NT2/D1 (cell line): ENCODE measurements around the gene MTHFD2.

ENCODE experiments used
- SUZ12 ChIP-seq: IDR thresholded peaks from 2 replicates; pipeline ENCODE4 v1.6.1; 2011; ENCODE audit not compliant: insufficient read length, insufficient read depth; ENCODE audit errors: extremely low read depth
- YY1 ChIP-seq: IDR thresholded peaks from 2 replicates; pipeline ENCODE4 v1.6.1; 2011; ENCODE audit not compliant: insufficient read length, insufficient read depth

- TF ChIP-seq YY1 (no peak), SUZ12 (no peak)
These were observed 65.9 kb downstream of the MTHFD2 start for GRCh38 chr2:74264281-74264680.
